CD4-positive, alpha-beta T cell (primary cell): ENCODE data around the gene MT1X. TPM values are rescaled to one million over a fixed set of nuclear protein-coding genes. Genes with fewer than 3 reads are reported as not detected.

ENCODE experiments used
- ATAC-seq: fragments of 200-7000 bp; cut with Tn5 transposase; one replicate; pipeline ENCODE4 v1.10.0; 2022; ENCODE audit warnings: mild to moderate bottlenecking; ENCODE audit not compliant: poor library complexity
- CTCF ChIA-PET: fragments of 350-600 bp; sonication (Branson Sonifier 250); formaldehyde crosslinking; loops from one replicate; lab custom pipeline; 2021; ENCODE audit warnings: antibody characterized with exemption, inconsistent platforms; lab: Charles Lee
- POLR2A ChIA-PET: fragments of 350-600 bp; sonication (Branson Sonifier 250); formaldehyde crosslinking; loops from one replicate; lab custom pipeline; 2021; ENCODE audit warnings: antibody characterized with exemption, inconsistent platforms; lab: Charles Lee
- DNase-seq, 14 experiments: peaks; one replicate each; pipeline ENCODE4 v3.0.0-alpha.2; 2013 to 2020; ENCODE audit warnings: mixed read lengths in 2 of 14
- H3K27ac ChIP-seq, 2 donors: one replicate each; pipeline versions ENCODE4 v1.5.1 to v1.7.0; 2013; ENCODE audit warnings: low read length in 2 of 2, low read depth in 1 of 2, mild to moderate bottlenecking in 1 of 2
- H3K27me3 ChIP-seq, 2 experiments: 1 replicate in 1 of 2; 2 replicates in 1 of 2; pipeline versions ENCODE4 v1.6.1 to v1.7.0; 2013; ENCODE audit warnings: low read length in 2 of 2, control low read depth in 1 of 2, mild to moderate bottlenecking in 1 of 2, moderate library complexity in 1 of 2; ENCODE audit not compliant: insufficient read depth in 2 of 2, control insufficient read depth in 1 of 2
- H3K36me3 ChIP-seq: one replicate; pipeline ENCODE4 v1.6.1; 2013; ENCODE audit warnings: low read length, control low read depth; ENCODE audit not compliant: insufficient read depth
- H3K4me1 ChIP-seq: one replicate; pipeline ENCODE4 v1.6.1; 2013; ENCODE audit warnings: low read length, control low read depth; ENCODE audit not compliant: insufficient read depth
- H3K4me3 ChIP-seq: one replicate; pipeline ENCODE4 v1.5.1; 2013; ENCODE audit warnings: mild to moderate bottlenecking, low read length, moderate library complexity
- H3K9me3 ChIP-seq, 2 experiments: 1 replicate in 1 of 2; 2 replicates in 1 of 2; pipeline versions ENCODE4 v1.6.1 to v1.7.0; 2013; ENCODE audit warnings: low read length in 2 of 2, mild to moderate bottlenecking in 2 of 2, control low read depth in 1 of 2, moderate library complexity in 1 of 2; ENCODE audit not compliant: control insufficient read depth in 1 of 2, insufficient read depth in 1 of 2
- H3K27ac Mint-ChIP-seq: one replicate; pipeline ENCODE4 v1.8.0; 2020; ENCODE audit warnings: mixed read lengths
- H3K27me3 Mint-ChIP-seq: one replicate; pipeline ENCODE4 v1.8.0; 2021; ENCODE audit warnings: mixed read lengths
- H3K36me3 Mint-ChIP-seq: one replicate; pipeline ENCODE4 v1.8.0; 2021; ENCODE audit warnings: low read depth, mixed read lengths
- H3K4me1 Mint-ChIP-seq: one replicate; pipeline ENCODE4 v1.8.0; 2021; ENCODE audit warnings: low read depth, mixed read lengths
- H3K4me3 Mint-ChIP-seq: one replicate; pipeline ENCODE4 v1.8.0; 2020; ENCODE audit warnings: mild to moderate bottlenecking, mixed read lengths
- H3K9me3 Mint-ChIP-seq: one replicate; pipeline ENCODE4 v1.8.0; 2020; ENCODE audit warnings: mixed read lengths
- intact Hi-C, 2 experiments: fragments of 100-400 bp; cut with DNase I in 1 of 2; cut with micrococcal nuclease in 1 of 2; formaldehyde crosslinking; loops; one replicate each; pipeline versions ENCODE4 v1.15.1 to v1.9.0; 2023 to 2025; cut with DNase I, micrococcal nuclease
- total RNA-seq, 174 experiments: library from RNA in 2 of 174; stranded (reverse) in 2 of 174; gene quantifications; one replicate each; pipeline ENCODE4 v1.2.3 and lab custom pipeline; 2021 to 2026
- TF ChIP-seq, protein P1 (sequence below): fragments of 200-600 bp; IDR thresholded peaks from one replicate; pipeline ENCODE4 v1.8.0; 2022; ENCODE audit warnings: antibody characterized with exemption, mild to moderate bottlenecking

MT1X gene
- total RNA-seq, 2 experiments from 2014 or later: 10.9 to 14.1 TPM

DNA sequence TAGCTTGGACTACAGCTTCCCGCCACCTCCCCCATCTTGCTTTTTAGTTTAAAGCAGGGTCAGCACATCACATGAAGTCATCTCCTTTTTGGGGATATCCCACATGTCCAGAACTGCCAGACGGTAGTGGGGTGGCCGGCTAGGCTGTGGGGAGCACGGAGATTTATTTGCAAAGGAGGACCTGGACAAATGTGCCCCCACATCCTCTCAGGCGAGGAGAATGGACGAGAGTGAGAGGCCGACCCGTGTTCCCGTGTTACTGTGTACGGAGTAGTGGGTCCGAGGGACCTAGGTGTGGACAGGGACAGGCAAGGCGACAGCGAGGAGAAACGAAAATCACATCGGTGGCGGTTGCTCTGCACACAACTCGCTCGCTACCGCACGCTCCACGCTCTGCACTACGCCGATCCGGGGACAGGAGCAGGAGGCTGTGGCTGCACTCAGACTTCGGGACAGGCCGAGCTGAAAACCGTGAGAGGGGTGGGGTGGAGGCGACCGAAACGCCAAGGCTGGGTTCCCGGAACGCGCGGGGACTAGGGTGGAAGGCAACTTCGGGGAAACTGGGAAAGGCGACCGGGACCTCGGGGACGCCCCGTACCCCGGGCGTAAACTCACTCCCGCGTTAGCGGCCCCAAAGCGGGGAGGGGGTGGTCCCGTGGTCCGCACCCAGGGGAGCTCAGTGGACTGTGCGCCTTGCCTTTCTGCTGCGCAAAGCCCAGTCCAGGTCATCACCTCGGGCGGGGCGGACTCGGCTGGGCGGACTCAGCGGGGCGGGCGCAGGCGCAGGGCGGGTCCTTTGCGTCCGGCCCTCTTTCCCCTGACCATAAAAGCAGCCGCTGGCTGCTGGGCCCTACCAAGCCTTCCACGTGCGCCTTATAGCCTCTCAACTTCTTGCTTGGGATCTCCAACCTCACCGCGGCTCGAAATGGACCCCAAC lies 44.2 kb upstream of the MT1X start, which contains the start of gene MT1A:
Gene MT1A, plus strand, starts transcription at position 853 of the 937 bp plus-strand sequence. Its CDS starts 73 bp downstream, at position 926.
- Mint-ChIP-seq H3K9me3 (no peaks in the 10 kb centered on the region), H3K27me3 (peaks cover 79% of the 10 kb centered on the region), H3K27ac (no peak within 1 kb of the TSS), H3K4me3 (no peak within 1 kb of the TSS), H3K4me1 (peaks cover 51% of the 10 kb centered on the region), H3K36me3 (no peaks in the 10 kb centered on the region)
- no peaks in the 10 kb centered on the region for H3K36me3 ChIP-seq
- intact Hi-C loops: no loop called here
- H3K4me3 ChIP-seq: no peak within 1 kb of the TSS
- H3K27ac ChIP-seq: no peak within 1 kb of the TSS
- H3K9me3 ChIP-seq: peaks cover 0 to 8% of the 10 kb centered on the region in 2 experiments
- POLR2A ChIA-PET: interaction anchor here (0.9 kb wide), 1 partner anchor 26 kb away, joined by 3 read pairs; no protein-coding TSS in a partner anchor
- ATAC-seq: no peak
- TF ChIP-seq, protein P1, sequence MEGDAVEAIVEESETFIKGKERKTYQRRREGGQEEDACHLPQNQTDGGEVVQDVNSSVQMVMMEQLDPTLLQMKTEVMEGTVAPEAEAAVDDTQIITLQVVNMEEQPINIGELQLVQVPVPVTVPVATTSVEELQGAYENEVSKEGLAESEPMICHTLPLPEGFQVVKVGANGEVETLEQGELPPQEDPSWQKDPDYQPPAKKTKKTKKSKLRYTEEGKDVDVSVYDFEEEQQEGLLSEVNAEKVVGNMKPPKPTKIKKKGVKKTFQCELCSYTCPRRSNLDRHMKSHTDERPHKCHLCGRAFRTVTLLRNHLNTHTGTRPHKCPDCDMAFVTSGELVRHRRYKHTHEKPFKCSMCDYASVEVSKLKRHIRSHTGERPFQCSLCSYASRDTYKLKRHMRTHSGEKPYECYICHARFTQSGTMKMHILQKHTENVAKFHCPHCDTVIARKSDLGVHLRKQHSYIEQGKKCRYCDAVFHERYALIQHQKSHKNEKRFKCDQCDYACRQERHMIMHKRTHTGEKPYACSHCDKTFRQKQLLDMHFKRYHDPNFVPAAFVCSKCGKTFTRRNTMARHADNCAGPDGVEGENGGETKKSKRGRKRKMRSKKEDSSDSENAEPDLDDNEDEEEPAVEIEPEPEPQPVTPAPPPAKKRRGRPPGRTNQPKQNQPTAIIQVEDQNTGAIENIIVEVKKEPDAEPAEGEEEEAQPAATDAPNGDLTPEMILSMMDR: no peak
- peaks cover 58 to 70% of the 10 kb centered on the region in 2 experiments for H3K27me3 ChIP-seq
- peaks cover 40% of the 10 kb centered on the region for H3K4me1 ChIP-seq
- CTCF ChIA-PET: no interaction called here
- peak in 1 of 14 experiments; percentile 37 for DNase-seq

DNA sequence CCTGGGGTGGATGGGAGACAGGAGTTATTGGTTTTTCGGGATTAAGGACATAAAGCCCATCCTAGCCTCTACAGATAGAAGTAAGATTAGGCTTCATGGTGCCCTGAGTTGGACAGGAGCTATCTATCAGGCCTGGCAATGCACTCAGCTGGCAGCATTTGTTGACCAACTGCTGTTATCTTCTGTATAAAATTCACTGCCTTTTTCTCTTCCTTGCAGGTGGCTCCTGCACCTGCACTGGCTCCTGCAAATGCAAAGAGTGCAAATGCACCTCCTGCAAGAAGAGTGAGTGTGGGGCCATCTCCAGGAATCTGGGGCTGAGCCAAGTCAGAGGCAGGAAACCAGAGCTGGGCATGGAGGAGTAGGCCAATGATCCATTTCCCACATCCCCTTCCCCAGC lies 43.2 kb upstream of the MT1X start:
- no peak overlapping the region for H3K4me3 Mint-ChIP-seq
- peaks cover 57% of the 10 kb centered on the region for H3K4me1 Mint-ChIP-seq
- H3K27me3 Mint-ChIP-seq: peaks cover 69% of the 10 kb centered on the region
- intact Hi-C loops: no loop called here
- peaks cover 49% of the 10 kb centered on the region for H3K4me1 ChIP-seq
- H3K27me3 ChIP-seq: peaks cover 51 to 60% of the 10 kb centered on the region in 2 experiments
- no peaks in the 10 kb centered on the region for H3K36me3 Mint-ChIP-seq
- DNase-seq (no peak), ATAC-seq (no peak)
- no peak overlapping the region for H3K27ac ChIP-seq
- no peak overlapping the region for H3K4me3 ChIP-seq
- H3K36me3 ChIP-seq: no peaks in the 10 kb centered on the region
- ChIA-PET CTCF (no interaction called here), POLR2A (interaction anchor here (0.9 kb wide), 1 partner anchor 27 kb away, joined by 3 read pairs; no protein-coding TSS in a partner anchor)
- TF ChIP-seq, protein P1: no peak
- H3K9me3 Mint-ChIP-seq: no peaks in the 10 kb centered on the region
- H3K9me3 ChIP-seq: peaks cover 0 to 8% of the 10 kb centered on the region in 2 experiments
- no peak overlapping the region for H3K27ac Mint-ChIP-seq

DNA sequence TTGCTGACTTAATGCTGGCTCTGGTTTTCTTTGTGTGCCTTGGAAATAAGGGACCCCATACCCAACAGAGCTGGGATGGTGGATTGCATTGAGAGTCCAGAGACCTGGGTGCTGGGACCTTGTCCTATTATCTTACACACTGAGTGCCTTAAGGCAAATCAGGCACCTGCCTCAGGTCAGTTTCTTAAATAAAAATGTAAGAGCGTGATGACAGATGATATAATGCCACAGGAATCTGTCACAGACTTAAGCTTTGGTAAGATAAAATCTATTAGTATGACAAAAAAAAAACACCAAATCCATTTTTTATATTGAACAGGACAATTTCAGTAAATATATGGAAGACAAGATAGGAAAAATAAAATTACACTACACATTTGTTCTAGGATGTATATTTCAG lies 42.2 kb upstream of the MT1X start:
- Mint-ChIP-seq H3K4me3 (no peak overlapping the region), H3K36me3 (no peaks in the 10 kb centered on the region), H3K9me3 (no peaks in the 10 kb centered on the region), H3K27me3 (peaks cover 59% of the 10 kb centered on the region), H3K4me1 (peaks cover 51% of the 10 kb centered on the region), H3K27ac (no peak overlapping the region)
- ATAC-seq (no peak), DNase-seq (no peak)
- H3K27ac ChIP-seq: no peak overlapping the region
- ChIA-PET CTCF (no interaction called here), POLR2A (no interaction called here)
- TF ChIP-seq, protein P1: no peak
- H3K9me3 ChIP-seq: peaks cover 0 to 3% of the 10 kb centered on the region in 2 experiments
- H3K36me3 ChIP-seq: no peaks in the 10 kb centered on the region
- H3K4me1 ChIP-seq: peaks cover 47% of the 10 kb centered on the region
- no peak overlapping the region for H3K4me3 ChIP-seq
- intact Hi-C loops: no loop called here
- peaks cover 41 to 50% of the 10 kb centered on the region in 2 experiments for H3K27me3 ChIP-seq
